IMR-90 (cell line): Measurements from ENCODE around the gene OPALIN.

Source experiments
- CEBPB ChIP-seq: IDR thresholded peaks from 2 replicates; pipeline ENCODE4 v1.6.1; 2012; ENCODE audit warnings: low read depth, low read length, improper control_type of control experiment
- CTCF ChIP-seq: conservative IDR thresholded peaks from 2 replicates; pipeline ENCODE4 v1.5.1; 2012; ENCODE audit warnings: mild to moderate bottlenecking, low read depth, low read length, improper control_type of control experiment
- FOS ChIP-seq: fragments of 150-350 bp; IDR thresholded peaks from 2 replicates; pipeline ENCODE4 v1.6.1; 2016; ENCODE audit warnings: low read depth, low read length
- MAFK ChIP-seq: IDR thresholded peaks from 2 replicates; pipeline ENCODE4 v1.6.1; 2012; ENCODE audit warnings: low read depth, low read length, improper control_type of control experiment
- NFE2L2 ChIP-seq: fragments of 150-350 bp; IDR thresholded peaks from 2 replicates; pipeline ENCODE4 v1.6.1; 2016; ENCODE audit warnings: low read depth, mild to moderate bottlenecking, low read length
- POLR2A ChIP-seq: IDR thresholded peaks from 2 replicates; pipeline ENCODE4 v1.6.1; 2012; ENCODE audit warnings: mild to moderate bottlenecking, low read depth, low read length
- RCOR1 ChIP-seq: IDR thresholded peaks from 2 replicates; pipeline ENCODE4 v1.6.1; 2012; ENCODE audit warnings: mild to moderate bottlenecking, low read length, improper control_type of control experiment; ENCODE audit not compliant: insufficient replicate concordance
- USF2 ChIP-seq: fragments of 150-350 bp; IDR thresholded peaks from 2 replicates; pipeline ENCODE4 v1.6.1; 2017; ENCODE audit warnings: mild to moderate bottlenecking, antibody characterized with exemption, low read length, low read depth

GRCh38 chr10:96368971-96369370 lies 10.2 kb upstream of the OPALIN start:
- TF ChIP-seq CEBPB (no peak), POLR2A (no peak), CTCF (no peak), RCOR1 (no peak), NFE2L2 (no peak), MAFK (no peak), FOS (no peak), USF2 (no peak)
